K562 (cell line): Measurements from ENCODE around the gene TSR3. TPM values are rescaled to one million over a fixed set of nuclear protein-coding genes. Genes with fewer than 3 reads are reported as not detected.

Source experiments
- DNMT1 ChIP-seq: fragments of 450-650 bp; IDR thresholded peaks from 2 replicates; pipeline ENCODE4 v1.6.1; 2016; ENCODE audit warnings: antibody characterized with exemption, mild to moderate bottlenecking
- FOXK1 ChIP-seq: sonication (generic); formaldehyde crosslinking; IDR thresholded peaks from 2 replicates; pipeline ENCODE4 v1.8.0; 2022; ENCODE audit warnings: missing genetic modification reagents, mild to moderate bottlenecking, borderline replicate concordance
- KLF16 ChIP-seq: IDR thresholded peaks from 2 replicates; pipeline ENCODE4 v1.6.1; 2016; ENCODE audit warnings: antibody characterized with exemption
- MGA ChIP-seq: fragments of 450-650 bp; IDR thresholded peaks from 2 replicates; pipeline ENCODE4 v1.6.1; 2016; ENCODE audit warnings: mild to moderate bottlenecking, moderate library complexity
- TAF7 ChIP-seq: fragments of 450-650 bp; IDR thresholded peaks from 2 replicates; pipeline ENCODE4 v1.6.1; 2016; ENCODE audit warnings: missing genetic modification characterization, missing compliant biosample characterization
- ZFPM2 ChIP-seq: fragments of 250-450 bp; sonication (Bioruptor Pico); IDR thresholded peaks from 2 replicates; pipeline ENCODE4 v1.5.1; 2022; ENCODE audit warnings: mild to moderate bottlenecking
- ZNF583 ChIP-seq: fragments of 250-450 bp; sonication (Bioruptor Pico); IDR thresholded peaks from 2 replicates; pipeline ENCODE4 v1.4.0; 2020
- polyA plus RNA-seq, 8 experiments: library from polyadenylated mRNA; depleted of rRNA in 4 of 8; stranded (reverse) in 5 of 8; unstranded in 3 of 8; fragments of >200 nt; fragmentation: Nextera tagmentation in 2 of 8; fragmentation: Illumina TruSeq in 1 of 8; extraction: Ambion mirVana in 2 of 8; extraction: Trizol in 1 of 8; gene quantifications; 2 replicates each; pipeline versions ENCODE4 v1.2.1 to v1.2.3, GENCODE V29; 2011 to 2014; ENCODE audit warnings: inconsistent platforms in 1 of 8, missing spikeins in 1 of 8
- total RNA-seq, 7 experiments: library from RNA; depleted of rRNA in 6 of 7; stranded (reverse); fragments of >200 nt in 6 of 7; fragmentation: Illumina TruSeq in 2 of 7; extraction: Trizol in 2 of 7; gene quantifications; 2 replicates each; pipeline versions ENCODE4 v1.2.1 to v1.2.3, GENCODE V29; 2011 to 2021; ENCODE audit warnings: low replicate concordance in 1 of 7
- TF ChIP-seq, protein P1 (sequence below), 3 experiments: fragments of 200-800 bp in 1 of 3; sonication (Bioruptor generic) in 1 of 3; sonication (generic) in 1 of 3; formaldehyde crosslinking in 1 of 3; IDR thresholded peaks; 2 replicates each; pipeline versions ENCODE4 v1.6.1 to v1.8.0; 2016 to 2022; ENCODE audit warnings: mild to moderate bottlenecking in 2 of 3, missing compliant biosample characterization in 2 of 3, missing genetic modification characterization in 2 of 3, missing genetic modification reagents in 1 of 3
- TF ChIP-seq, protein P2 (sequence below): sonication (generic); formaldehyde crosslinking; IDR thresholded peaks from 2 replicates; pipeline ENCODE4 v1.9.0; 2022; ENCODE audit warnings: mild to moderate bottlenecking, missing genetic modification reagents
- TF ChIP-seq, protein P3 (sequence below): sonication (generic); formaldehyde crosslinking; IDR thresholded peaks from 2 replicates; pipeline ENCODE4 v1.8.0; 2022; ENCODE audit warnings: mild to moderate bottlenecking, low read depth, missing genetic modification reagents

Gene TSR3
- total and polyA plus RNA-seq, 9 of the 15 experiments (the other 6 are each of a cell fraction or from before 2014, with no cell fraction given), result 1.5 to 74.8 (median 16.5) TPM

- TF ChIP-seq MGA, result peak; percentile 86; the same call in 1 of the 2 replicates
- no peak for TF ChIP-seq KLF16
- TF ChIP-seq FOXK1 (CRISPR knock-in tag), result peak; percentile 66; the same call in 1 of the 2 replicates
- TF ChIP-seq, protein P1, sequence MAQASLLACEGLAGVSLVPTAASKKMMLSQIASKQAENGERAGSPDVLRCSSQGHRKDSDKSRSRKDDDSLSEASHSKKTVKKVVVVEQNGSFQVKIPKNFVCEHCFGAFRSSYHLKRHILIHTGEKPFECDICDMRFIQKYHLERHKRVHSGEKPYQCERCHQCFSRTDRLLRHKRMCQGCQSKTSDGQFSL (CRISPR knock-in tag; IDR thresholded peaks at IDR 0.05), result 0 out of 2 replicates have a peak, but pooled peaks have one; percentile 11
- TF ChIP-seq, protein P1 (tag; IDR thresholded peaks at IDR 0.05), result no peak
- TF ChIP-seq ZFPM2 (CRISPR knock-in tag), result no peak
- TF ChIP-seq, protein P2, sequence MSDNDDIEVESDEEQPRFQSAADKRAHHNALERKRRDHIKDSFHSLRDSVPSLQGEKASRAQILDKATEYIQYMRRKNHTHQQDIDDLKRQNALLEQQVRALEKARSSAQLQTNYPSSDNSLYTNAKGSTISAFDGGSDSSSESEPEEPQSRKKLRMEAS, result 0 out of 2 replicates have a peak, but pooled peaks have one; percentile 31
- TF ChIP-seq ZNF583, result no peak
- TF ChIP-seq, protein P3, sequence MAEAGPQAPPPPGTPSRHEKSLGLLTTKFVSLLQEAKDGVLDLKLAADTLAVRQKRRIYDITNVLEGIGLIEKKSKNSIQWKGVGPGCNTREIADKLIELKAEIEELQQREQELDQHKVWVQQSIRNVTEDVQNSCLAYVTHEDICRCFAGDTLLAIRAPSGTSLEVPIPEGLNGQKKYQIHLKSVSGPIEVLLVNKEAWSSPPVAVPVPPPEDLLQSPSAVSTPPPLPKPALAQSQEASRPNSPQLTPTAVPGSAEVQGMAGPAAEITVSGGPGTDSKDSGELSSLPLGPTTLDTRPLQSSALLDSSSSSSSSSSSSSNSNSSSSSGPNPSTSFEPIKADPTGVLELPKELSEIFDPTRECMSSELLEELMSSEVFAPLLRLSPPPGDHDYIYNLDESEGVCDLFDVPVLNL (CRISPR knock-in tag), result peak; percentile 46; the same call in 1 of the 2 replicates
- TF ChIP-seq TAF7 (tag), result no peak
- no peak for TF ChIP-seq DNMT1
Measured at GRCh38 chr16:1379304-1380076, 27.8 kb upstream of the TSR3 start (continued).
